Neural progenitor cell (in vitro differentiated cells): ENCODE data around the gene SC5D. TPM values are rescaled to one million over a fixed set of nuclear protein-coding genes. Genes with fewer than 3 reads are reported as not detected.

Experiments
- DNase-seq: peaks from one replicate; pipeline ENCODE4 v3.0.0-alpha.2; 2016; ENCODE audit warnings: low spot score
- H2AFZ ChIP-seq: fragments of 200-600 bp; sonication (generic); replicated peaks from 2 replicates; pipeline ENCODE4 v1.6.1; 2016; ENCODE audit warnings: antibody characterized with exemption
- H3F3A ChIP-seq: fragments of 200-600 bp; sonication (generic); 2 replicates; pipeline ENCODE4 v1.6.1; 2016; ENCODE audit warnings: antibody characterized with exemption, low read depth
- H3K27ac ChIP-seq: fragments of 200-600 bp; sonication (generic); 2 replicates; pipeline ENCODE4 v1.5.1; 2016; ENCODE audit warnings: mild to moderate bottlenecking
- H3K27me3 ChIP-seq: fragments of 200-600 bp; sonication (generic); 2 replicates; pipeline ENCODE4 v1.6.1; 2016; ENCODE audit warnings: mild to moderate bottlenecking, moderate library complexity
- H3K36me3 ChIP-seq: fragments of 200-600 bp; sonication (generic); 2 replicates; pipeline ENCODE4 v1.5.1; 2016
- H3K4me1 ChIP-seq: fragments of 200-600 bp; sonication (generic); 2 replicates; pipeline ENCODE4 v1.6.1; 2016; ENCODE audit warnings: mixed run types
- H3K4me2 ChIP-seq: fragments of 200-600 bp; sonication (generic); 2 replicates; pipeline ENCODE4 v1.6.1; 2016
- H3K4me3 ChIP-seq: fragments of 200-600 bp; sonication (generic); 2 replicates; pipeline ENCODE4 v1.5.1; 2016
- H3K79me2 ChIP-seq: fragments of 200-600 bp; sonication (generic); 2 replicates; pipeline ENCODE4 v1.6.1; 2016; ENCODE audit warnings: low read depth
- H3K9ac ChIP-seq: fragments of 200-600 bp; sonication (generic); 2 replicates; pipeline ENCODE4 v1.6.1; 2016
- H3K9me3 ChIP-seq: fragments of 200-600 bp; sonication (generic); 2 replicates; pipeline ENCODE4 v1.5.1; 2016; ENCODE audit warnings: low read depth
- H4K20me1 ChIP-seq: fragments of 200-600 bp; sonication (generic); 2 replicates; pipeline ENCODE4 v1.6.1; 2016; ENCODE audit warnings: low read depth
- H3K27ac Mint-ChIP-seq: 3 replicates; pipeline ENCODE4 v1.8.0; 2021; ENCODE audit warnings: mixed read lengths
- H3K27me3 Mint-ChIP-seq: 2 replicates; pipeline ENCODE4 v1.8.0; 2022; ENCODE audit warnings: low read depth, mild to moderate bottlenecking, inconsistent platforms, moderate library complexity, mixed read lengths; ENCODE audit not compliant: insufficient read depth
- H3K36me3 Mint-ChIP-seq: 3 replicates; pipeline ENCODE4 v1.8.0; 2021; ENCODE audit warnings: mixed read lengths
- H3K4me1 Mint-ChIP-seq: 3 replicates; pipeline ENCODE4 v1.8.0; 2021; ENCODE audit warnings: mixed read lengths
- H3K4me3 Mint-ChIP-seq: 3 replicates; pipeline ENCODE4 v1.8.0; 2021; ENCODE audit warnings: mild to moderate bottlenecking, moderate library complexity, mixed read lengths
- H3K9me3 Mint-ChIP-seq: 3 replicates; pipeline ENCODE4 v1.8.0; 2020; ENCODE audit warnings: mixed read lengths
- EZH2 ChIP-seq: fragments of 200-600 bp; sonication (generic); IDR thresholded peaks from 2 replicates; pipeline ENCODE4 v1.6.1; 2017; ENCODE audit warnings: antibody characterized with exemption, mild to moderate bottlenecking, moderate library complexity
- EZH2phosphoT487 ChIP-seq: fragments of 200-600 bp; sonication (generic); IDR thresholded peaks from 2 replicates; pipeline ENCODE4 v1.6.1; 2017; ENCODE audit warnings: antibody characterized with exemption
- total RNA-seq: library from RNA; depleted of rRNA; stranded (reverse); fragments of >200 nt; gene quantifications from 2 replicates; pipeline ENCODE4 v1.2.3, GENCODE V29; 2015; ENCODE audit warnings: low replicate concordance
- TF ChIP-seq, protein P1 (sequence below): fragments of 200-600 bp; sonication (generic); IDR thresholded peaks from 2 replicates; pipeline ENCODE4 v1.5.1; 2017; ENCODE audit warnings: antibody characterized with exemption, mild to moderate bottlenecking

Gene SC5D
- total RNA-seq, 1 donor from 2014 or later, result 80.7 TPM

DNA sequence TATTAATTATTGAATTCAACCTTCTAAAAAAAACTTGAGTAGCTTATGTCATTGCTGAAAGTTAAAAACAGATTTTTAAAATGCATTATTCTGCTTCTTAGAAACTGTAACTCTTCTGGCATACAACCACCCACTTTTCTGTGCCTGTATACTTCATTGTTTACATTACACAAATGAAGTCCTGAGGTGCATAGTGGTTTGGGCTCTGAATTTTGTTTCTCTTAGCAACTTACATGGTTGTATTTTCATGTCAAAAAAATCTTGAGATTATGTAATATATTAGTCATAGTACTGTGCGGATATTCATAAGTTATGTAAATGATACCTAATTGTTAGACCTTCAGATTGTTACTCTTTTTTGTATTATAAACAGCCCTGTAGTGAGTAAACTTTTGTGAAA, 12.2 kb downstream of the SC5D start:
- H3K4me3 ChIP-seq, result no peak overlapping the region
- H3K9me3 ChIP-seq, result no peaks in the 10 kb centered on the region
- no peak overlapping the region for H3K9ac ChIP-seq
- no peaks in the 10 kb centered on the region for H3F3A ChIP-seq
- Mint-ChIP-seq H3K9me3 (no peaks in the 10 kb centered on the region), H3K4me3 (no peak overlapping the region), H3K27ac (no peak overlapping the region), H3K36me3 (peaks cover 50% of the 10 kb centered on the region), H3K27me3 (no peaks in the 10 kb centered on the region), H3K4me1 (no peaks in the 10 kb centered on the region)
- peaks cover 19% of the 10 kb centered on the region for H4K20me1 ChIP-seq
- no peak overlapping the region for H3K4me2 ChIP-seq
- H3K27me3 ChIP-seq, result no peaks in the 10 kb centered on the region
- H3K4me1 ChIP-seq, result peaks cover 11% of the 10 kb centered on the region
- H2AFZ ChIP-seq, result no peak overlapping the region
- peaks cover 16% of the 10 kb centered on the region for H3K36me3 ChIP-seq
- H3K79me2 ChIP-seq, result peaks cover 37% of the 10 kb centered on the region
- TF ChIP-seq EZH2 (no peak), EZH2phosphoT487 (no peak)
- H3K27ac ChIP-seq, result no peak overlapping the region
- no peak for DNase-seq

DNA sequence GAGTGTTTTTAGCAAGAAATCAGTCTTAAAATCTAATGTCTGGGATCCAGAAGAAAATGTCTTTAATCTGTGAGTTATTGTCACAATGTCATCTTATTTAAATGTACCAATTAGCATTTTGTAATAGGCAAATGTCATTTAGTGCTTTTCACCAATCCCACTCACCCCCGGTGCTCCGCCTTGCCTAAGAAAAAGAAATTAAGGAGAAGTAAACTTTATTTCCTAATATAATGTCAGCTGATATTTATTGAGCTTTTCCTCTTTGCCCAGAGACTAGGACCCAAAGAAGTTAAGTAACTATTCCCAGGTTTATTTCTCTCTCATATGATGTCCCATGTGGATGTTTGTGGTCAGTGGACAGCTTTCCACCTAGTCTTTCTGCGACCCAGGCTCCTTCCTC, 16.2 kb downstream of the SC5D start:
- Histone ChIP-seq H3K4me2 (no peak overlapping the region), H3K36me3 (peaks cover 12% of the 10 kb centered on the region), H3K4me3 (no peak overlapping the region), H3K4me1 (no peaks in the 10 kb centered on the region), H3K9ac (no peak overlapping the region), H3K27ac (no peak overlapping the region), H3K27me3 (no peaks in the 10 kb centered on the region), H4K20me1 (no peaks in the 10 kb centered on the region), H2AFZ (no peak overlapping the region), H3K9me3 (no peaks in the 10 kb centered on the region), H3F3A (peaks cover 11% of the 10 kb centered on the region), H3K79me2 (no peaks in the 10 kb centered on the region)
- Mint-ChIP-seq H3K27me3 (no peaks in the 10 kb centered on the region), H3K27ac (no peak overlapping the region), H3K4me3 (no peak overlapping the region), H3K4me1 (no peaks in the 10 kb centered on the region), H3K36me3 (peaks cover 46% of the 10 kb centered on the region), H3K9me3 (no peaks in the 10 kb centered on the region)
- no peak for TF ChIP-seq EZH2phosphoT487
- no peak for TF ChIP-seq EZH2
- TF ChIP-seq, protein P1, sequence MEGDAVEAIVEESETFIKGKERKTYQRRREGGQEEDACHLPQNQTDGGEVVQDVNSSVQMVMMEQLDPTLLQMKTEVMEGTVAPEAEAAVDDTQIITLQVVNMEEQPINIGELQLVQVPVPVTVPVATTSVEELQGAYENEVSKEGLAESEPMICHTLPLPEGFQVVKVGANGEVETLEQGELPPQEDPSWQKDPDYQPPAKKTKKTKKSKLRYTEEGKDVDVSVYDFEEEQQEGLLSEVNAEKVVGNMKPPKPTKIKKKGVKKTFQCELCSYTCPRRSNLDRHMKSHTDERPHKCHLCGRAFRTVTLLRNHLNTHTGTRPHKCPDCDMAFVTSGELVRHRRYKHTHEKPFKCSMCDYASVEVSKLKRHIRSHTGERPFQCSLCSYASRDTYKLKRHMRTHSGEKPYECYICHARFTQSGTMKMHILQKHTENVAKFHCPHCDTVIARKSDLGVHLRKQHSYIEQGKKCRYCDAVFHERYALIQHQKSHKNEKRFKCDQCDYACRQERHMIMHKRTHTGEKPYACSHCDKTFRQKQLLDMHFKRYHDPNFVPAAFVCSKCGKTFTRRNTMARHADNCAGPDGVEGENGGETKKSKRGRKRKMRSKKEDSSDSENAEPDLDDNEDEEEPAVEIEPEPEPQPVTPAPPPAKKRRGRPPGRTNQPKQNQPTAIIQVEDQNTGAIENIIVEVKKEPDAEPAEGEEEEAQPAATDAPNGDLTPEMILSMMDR, result no peak
- DNase-seq, result no peak

DNA sequence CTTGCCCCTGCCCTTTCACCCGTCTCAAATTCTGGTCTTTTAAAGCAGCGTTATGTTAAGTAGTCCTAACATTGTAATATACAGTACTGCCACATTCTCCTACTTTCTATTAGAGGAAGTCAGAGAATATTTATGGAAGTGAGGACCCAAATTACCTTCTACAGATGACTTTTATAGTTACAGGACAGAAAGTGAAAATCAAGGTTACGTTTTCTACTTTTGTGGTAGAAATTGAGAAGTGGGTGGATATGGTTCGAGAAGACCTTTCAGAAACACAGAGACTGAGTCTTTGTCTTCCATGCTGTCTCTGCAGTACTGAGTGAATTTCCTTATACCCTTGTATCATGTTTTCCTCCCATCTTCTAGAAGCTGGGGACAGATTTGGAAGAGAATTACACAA, 17.1 kb downstream of the SC5D start:
- H3K9ac ChIP-seq, result no peak overlapping the region
- Mint-ChIP-seq H3K27ac (no peak overlapping the region), H3K4me1 (no peaks in the 10 kb centered on the region), H3K4me3 (no peak overlapping the region), H3K9me3 (no peaks in the 10 kb centered on the region), H3K27me3 (peaks cover 3% of the 10 kb centered on the region), H3K36me3 (peaks cover 41% of the 10 kb centered on the region)
- H3K27me3 ChIP-seq, result no peaks in the 10 kb centered on the region
- no peak overlapping the region for H3K27ac ChIP-seq
- peaks cover 11% of the 10 kb centered on the region for H3F3A ChIP-seq
- H3K36me3 ChIP-seq, result peaks cover 4% of the 10 kb centered on the region
- no peak for DNase-seq
- no peak overlapping the region for H3K4me2 ChIP-seq
- no peaks in the 10 kb centered on the region for H3K79me2 ChIP-seq
- H3K4me3 ChIP-seq, result no peak overlapping the region
- H3K9me3 ChIP-seq, result no peaks in the 10 kb centered on the region
- no peaks in the 10 kb centered on the region for H3K4me1 ChIP-seq
- no peaks in the 10 kb centered on the region for H4K20me1 ChIP-seq
- H2AFZ ChIP-seq, result no peak overlapping the region
- TF ChIP-seq EZH2phosphoT487 (no peak), EZH2 (no peak)
- TF ChIP-seq, protein P1, result no peak

DNA sequence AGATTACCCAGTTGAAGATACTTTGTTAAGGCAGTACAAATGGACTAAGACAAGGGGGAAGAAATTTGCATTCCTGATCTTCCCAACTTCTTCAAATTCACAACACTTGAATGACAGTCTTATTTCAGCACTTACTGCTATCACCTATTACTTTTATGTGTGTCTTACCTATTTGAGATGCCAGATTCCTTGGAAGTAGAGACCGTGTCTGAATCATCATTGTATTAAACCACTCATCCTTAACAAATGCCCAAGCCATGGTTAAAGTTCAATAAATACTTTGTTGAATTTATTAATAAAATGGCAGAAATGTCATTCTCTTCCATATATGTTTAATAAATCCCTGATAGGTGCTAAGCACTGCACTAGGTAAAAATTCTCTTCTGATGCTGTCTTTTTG, 18.3 kb downstream of the SC5D start:
- Histone ChIP-seq H3K9ac (no peak overlapping the region), H3K4me3 (no peak overlapping the region), H2AFZ (no peak overlapping the region), H3K27ac (no peak overlapping the region), H3K4me2 (no peak overlapping the region), H4K20me1 (no peaks in the 10 kb centered on the region), H3F3A (peaks cover 11% of the 10 kb centered on the region), H3K4me1 (no peaks in the 10 kb centered on the region), H3K79me2 (no peaks in the 10 kb centered on the region), H3K27me3 (no peaks in the 10 kb centered on the region), H3K9me3 (no peaks in the 10 kb centered on the region), H3K36me3 (no peaks in the 10 kb centered on the region)
- no peak for TF ChIP-seq EZH2phosphoT487
- TF ChIP-seq, protein P1, result no peak
- TF ChIP-seq EZH2, result no peak
- Mint-ChIP-seq H3K4me1 (no peaks in the 10 kb centered on the region), H3K9me3 (no peaks in the 10 kb centered on the region), H3K36me3 (peaks cover 33% of the 10 kb centered on the region), H3K4me3 (no peak overlapping the region), H3K27me3 (peaks cover 3% of the 10 kb centered on the region), H3K27ac (no peak overlapping the region)
- DNase-seq, result no peak
